Natural killer cell (primary cell): ENCODE results near the gene ANKFY1. TPM values are rescaled to one million over a fixed set of nuclear protein-coding genes. Genes with fewer than 3 reads are reported as not detected.

Source experiments
- ATAC-seq, 3 donors: fragments of 150-1000 bp in 2 of 3; fragments of 200-7000 bp in 1 of 3; cut with Tn5 transposase; 1 replicate in 1 of 3; 2 replicates in 2 of 3; pipeline ENCODE4 v1.10.0; 2021; ENCODE audit warnings: mild to moderate bottlenecking in 2 of 3, moderate library complexity in 2 of 3
- DNase-seq, 2 donors: peaks; one replicate each; pipeline versions ENCODE4 v3.0.0 to v3.0.0-alpha.2; 2013 to 2021; ENCODE audit warnings: mixed read lengths in 1 of 2
- H3K27ac ChIP-seq: one replicate; pipeline ENCODE4 v1.5.1; 2013; ENCODE audit warnings: mild to moderate bottlenecking, low read length
- H3K27me3 ChIP-seq: one replicate; pipeline ENCODE4 v1.6.1; 2013; ENCODE audit warnings: low read length; ENCODE audit not compliant: control insufficient read depth, insufficient read depth
- H3K36me3 ChIP-seq: one replicate; pipeline ENCODE4 v1.6.1; 2013; ENCODE audit warnings: low read length; ENCODE audit not compliant: control insufficient read depth, insufficient read depth
- H3K4me1 ChIP-seq: one replicate; pipeline ENCODE4 v1.6.1; 2013; ENCODE audit warnings: low read length; ENCODE audit not compliant: control insufficient read depth, insufficient read depth
- H3K4me3 ChIP-seq: one replicate; pipeline ENCODE4 v1.5.1; 2013; ENCODE audit warnings: low read length
- H3K9me3 ChIP-seq: one replicate; pipeline ENCODE4 v1.6.1; 2013; ENCODE audit warnings: low read length; ENCODE audit not compliant: control insufficient read depth, insufficient read depth
- H3K27ac Mint-ChIP-seq, 2 donors: one replicate each; pipeline ENCODE4 v1.8.0; 2022; ENCODE audit warnings: mild to moderate bottlenecking in 2 of 2, mixed read lengths in 2 of 2, moderate library complexity in 1 of 2
- H3K27me3 Mint-ChIP-seq, 2 donors: one replicate each; pipeline ENCODE4 v1.8.0; 2022; ENCODE audit warnings: low read depth in 2 of 2, mixed read lengths in 2 of 2
- H3K36me3 Mint-ChIP-seq: one replicate; pipeline ENCODE4 v1.8.0; 2022; ENCODE audit warnings: mixed read lengths
- H3K4me1 Mint-ChIP-seq, 2 donors: one replicate each; pipeline ENCODE4 v1.8.0; 2022; ENCODE audit warnings: mixed read lengths in 2 of 2
- H3K4me3 Mint-ChIP-seq: one replicate; pipeline ENCODE4 v1.8.0; 2022; ENCODE audit warnings: mild to moderate bottlenecking, moderate library complexity, mixed read lengths
- H3K9me3 Mint-ChIP-seq, 2 donors: one replicate each; pipeline ENCODE4 v1.8.0; 2022; ENCODE audit warnings: mixed read lengths in 2 of 2
- CTCF ChIP-seq: fragments of 200-600 bp; IDR thresholded peaks from one replicate; pipeline ENCODE4 v1.8.0; 2022; ENCODE audit warnings: antibody characterized with exemption
- WGBS: methylation state at CpG from one replicate; pipeline ENCODE4 v1.1.7; 2013; ENCODE audit warnings: missing lambda C conversion rate; ENCODE audit not compliant: insufficient coverage; 5-methylcytosine and 5-hydroxymethylcytosine counted together
- intact Hi-C: fragments of 100-400 bp; cut with micrococcal nuclease; formaldehyde crosslinking; loops from one replicate; pipeline ENCODE4 v1.14.2; 2022
- total RNA-seq, 4 donors: library from RNA; stranded (reverse); fragments of 120-200 nt in 1 of 4; gene quantifications; one replicate each; pipeline versions ENCODE4 v1.2.3 to v1.2.4, GENCODE V29; 2013 to 2022

ANKFY1 gene
- total RNA-seq, 3 donors from 2014 or later (not counting 1 experiment from before 2014, with no cell fraction given): 58.4 to 72.4 (median 68.8) TPM

GRCh38 chr17:4154201-4154600, 109.6 kb downstream of the ANKFY1 start:
- ATAC-seq: no peak
- Mint-ChIP-seq H3K36me3 (no peaks in the 10 kb centered on the region), H3K4me1 (peaks cover 0 to 8% of the 10 kb centered on the region in 2 donors), H3K4me3 (no peak overlapping the region), H3K27me3 (no peaks in the 10 kb centered on the region), H3K9me3 (no peaks in the 10 kb centered on the region), H3K27ac (no peak overlapping the region)
- intact Hi-C loops: no loop called here
- Histone ChIP-seq H3K9me3 (no peaks in the 10 kb centered on the region), H3K27ac (no peak overlapping the region), H3K4me3 (no peak overlapping the region), H3K27me3 (no peaks in the 10 kb centered on the region), H3K4me1 (no peaks in the 10 kb centered on the region), H3K36me3 (peaks cover 4% of the 10 kb centered on the region)
- TF ChIP-seq CTCF: no peak
- WGBS: 95% methylated on average over 3 of the region's 3 CpGs
- DNase-seq: no peak

GRCh38 chr17:4152471-4152870, 111.3 kb downstream of the ANKFY1 start:
- Mint-ChIP-seq H3K27me3 (no peaks in the 10 kb centered on the region), H3K4me3 (no peak overlapping the region), H3K27ac (no peak overlapping the region), H3K36me3 (no peaks in the 10 kb centered on the region), H3K4me1 (peaks cover 0 to 8% of the 10 kb centered on the region in 2 donors), H3K9me3 (no peaks in the 10 kb centered on the region)
- TF ChIP-seq CTCF: no peak
- Histone ChIP-seq H3K9me3 (no peaks in the 10 kb centered on the region), H3K36me3 (peaks cover 4% of the 10 kb centered on the region), H3K27ac (no peak overlapping the region), H3K4me3 (no peak overlapping the region), H3K4me1 (no peaks in the 10 kb centered on the region), H3K27me3 (no peaks in the 10 kb centered on the region)
- intact Hi-C loops: no loop called here
- DNase-seq (no peak), ATAC-seq (no peak)
- 100% methylated on average over 2 of the region's 3 CpGs for WGBS

GRCh38 chr17:4150096-4150495, 113.7 kb downstream of the ANKFY1 start:
- no peaks in the 10 kb centered on the region for H3K36me3 Mint-ChIP-seq
- H3K27me3 ChIP-seq: no peaks in the 10 kb centered on the region
- H3K4me3 ChIP-seq: no peak overlapping the region
- ATAC-seq (no peak), DNase-seq (no peak)
- no peak overlapping the region for H3K27ac ChIP-seq
- no peaks in the 10 kb centered on the region for H3K4me1 ChIP-seq
- no peaks in the 10 kb centered on the region for H3K9me3 ChIP-seq
- H3K27ac Mint-ChIP-seq: no peak overlapping the region
- H3K9me3 Mint-ChIP-seq: no peaks in the 10 kb centered on the region
- H3K4me1 Mint-ChIP-seq: peaks cover 0 to 8% of the 10 kb centered on the region in 2 donors
- peaks cover 2% of the 10 kb centered on the region for H3K36me3 ChIP-seq
- intact Hi-C loops: no loop called here
- H3K27me3 Mint-ChIP-seq: no peaks in the 10 kb centered on the region
- H3K4me3 Mint-ChIP-seq: no peak overlapping the region
- TF ChIP-seq CTCF: no peak
- WGBS: 96% methylated on average over 6 of the region's 6 CpGs

GRCh38 chr17:4148611-4149308, 115.0 kb downstream of the ANKFY1 start:
- 95% methylated on average over 11 of the region's 11 CpGs for WGBS
- intact Hi-C loops: no loop called here
- Histone ChIP-seq H3K27me3 (no peaks in the 10 kb centered on the region), H3K4me1 (peaks cover 7% of the 10 kb centered on the region), H3K27ac (no peak overlapping the region), H3K4me3 (no peak overlapping the region), H3K9me3 (no peaks in the 10 kb centered on the region), H3K36me3 (peaks cover 2% of the 10 kb centered on the region)
- Mint-ChIP-seq H3K4me3 (no peak overlapping the region), H3K27me3 (no peaks in the 10 kb centered on the region), H3K36me3 (no peaks in the 10 kb centered on the region), H3K9me3 (no peaks in the 10 kb centered on the region), H3K27ac (no peak overlapping the region), H3K4me1 (peaks cover 8 to 15% of the 10 kb centered on the region in 2 donors)
- TF ChIP-seq CTCF: no peak
- DNase-seq (no peak), ATAC-seq (no peak)
